HEK293 (cell line): ENCODE measurements around the gene ARL15.

Experiments used
- CTCF ChIA-PET: fragments of 350-600 bp; formaldehyde crosslinking; extraction: SDS; loops from one replicate; lab custom pipeline; 2021; ENCODE audit warnings: antibody characterized with exemption; lab: Yijun Ruan, JAX
- POLR2A ChIA-PET: fragments of 300-600 bp; formaldehyde crosslinking; extraction: SDS; loops from one replicate; lab custom pipeline; 2020; ENCODE audit warnings: antibody characterized with exemption, inconsistent platforms; lab: Yijun Ruan, JAX
- H3K27ac ChIP-seq: fragments of 200-500 bp; sonication (Bioruptor generic); 2 replicates; pipeline ENCODE4 v1.5.1; 2014; ENCODE audit warnings: low read depth, low read length, control low read depth, inconsistent platforms; ENCODE audit errors: extremely low read depth
- H3K36me3 ChIP-seq, 2 experiments: fragments of 200-500 bp in 1 of 2; sonication (Bioruptor generic) in 1 of 2; 1 replicate in 1 of 2; 2 replicates in 1 of 2; pipeline ENCODE4 v1.5.1; 2014 to 2017; ENCODE audit warnings: inconsistent platforms in 2 of 2, low read length in 2 of 2; ENCODE audit not compliant: control insufficient read depth in 2 of 2, insufficient read depth in 1 of 2
- H3K4me1 ChIP-seq: fragments of 200-500 bp; sonication (Bioruptor generic); 2 replicates; pipeline ENCODE4 v1.5.1; 2014; ENCODE audit warnings: mild to moderate bottlenecking, low read length, inconsistent platforms; ENCODE audit not compliant: control insufficient read depth, insufficient read depth
- H3K4me3 ChIP-seq: 2 replicates; pipeline ENCODE4 v1.5.1; 2011; ENCODE audit warnings: low read depth, mild to moderate bottlenecking, control low read depth, low read length, moderate library complexity
- H3K9me3 ChIP-seq: fragments of 200-500 bp; sonication (Bioruptor generic); 2 replicates; pipeline ENCODE4 v1.5.1; 2014; ENCODE audit warnings: low read depth, low read length, inconsistent platforms; ENCODE audit not compliant: control insufficient read depth, insufficient read depth
- BCL11B ChIP-seq: fragments of 450-650 bp; formaldehyde crosslinking; IDR thresholded peaks from 2 replicates; pipeline ENCODE4 v1.5.1; 2016; ENCODE audit warnings: low read depth, missing biosample characterization, missing genetic modification characterization
- GLIS1 ChIP-seq: fragments of 450-650 bp; formaldehyde crosslinking; IDR thresholded peaks from 2 replicates; pipeline ENCODE4 v1.5.1; 2016; ENCODE audit warnings: missing biosample characterization, missing genetic modification characterization
- KLF1 ChIP-seq: fragments of 450-650 bp; formaldehyde crosslinking; IDR thresholded peaks from 2 replicates; pipeline ENCODE4 v1.5.1; 2016; ENCODE audit warnings: missing biosample characterization, missing genetic modification characterization
- KLF7 ChIP-seq: fragments of 450-650 bp; formaldehyde crosslinking; IDR thresholded peaks from 2 replicates; pipeline ENCODE4 v1.5.1; 2016; ENCODE audit warnings: missing biosample characterization, missing genetic modification characterization, borderline replicate concordance
- SCRT2 ChIP-seq: fragments of 450-650 bp; formaldehyde crosslinking; IDR thresholded peaks from 2 replicates; pipeline ENCODE4 v1.5.1; 2016; ENCODE audit warnings: missing biosample characterization, missing genetic modification characterization
- ZEB2 ChIP-seq: fragments of 450-650 bp; formaldehyde crosslinking; IDR thresholded peaks from 2 replicates; pipeline ENCODE4 v1.5.1; 2016; ENCODE audit warnings: missing biosample characterization, missing genetic modification characterization
- ZFHX2 ChIP-seq: fragments of 450-650 bp; formaldehyde crosslinking; conservative IDR thresholded peaks from 2 replicates; pipeline ENCODE4 v1.5.1; 2016; ENCODE audit warnings: missing biosample characterization, missing genetic modification characterization
- ZIC2 ChIP-seq: fragments of 450-650 bp; formaldehyde crosslinking; IDR thresholded peaks from 2 replicates; pipeline ENCODE4 v1.5.1; 2016; ENCODE audit warnings: missing biosample characterization, missing genetic modification characterization
- ZNF132 ChIP-seq: fragments of 450-650 bp; formaldehyde crosslinking; IDR thresholded peaks from 2 replicates; pipeline ENCODE4 v1.5.1; 2017; ENCODE audit warnings: missing biosample characterization, missing genetic modification characterization, borderline replicate concordance
- ZNF133 ChIP-seq: fragments of 450-650 bp; formaldehyde crosslinking; IDR thresholded peaks from 2 replicates; pipeline ENCODE4 v1.5.1; 2016; ENCODE audit warnings: missing biosample characterization, missing genetic modification characterization
- ZNF138 ChIP-seq: fragments of 450-650 bp; formaldehyde crosslinking; IDR thresholded peaks from 2 replicates; pipeline ENCODE4 v1.5.1; 2016; ENCODE audit warnings: missing biosample characterization, missing genetic modification characterization, borderline replicate concordance
- ZNF174 ChIP-seq: fragments of 450-650 bp; formaldehyde crosslinking; IDR thresholded peaks from 2 replicates; pipeline ENCODE4 v1.5.0; 2017; ENCODE audit warnings: missing biosample characterization, mild to moderate bottlenecking, missing genetic modification characterization
- ZNF366 ChIP-seq: fragments of 450-650 bp; formaldehyde crosslinking; conservative IDR thresholded peaks from 2 replicates; pipeline ENCODE4 v1.5.1; 2016; ENCODE audit warnings: missing biosample characterization, missing genetic modification characterization
- ZNF394 ChIP-seq: fragments of 450-650 bp; formaldehyde crosslinking; IDR thresholded peaks from 2 replicates; pipeline ENCODE4 v1.5.1; 2016; ENCODE audit warnings: missing biosample characterization, missing genetic modification characterization, mild to moderate bottlenecking, moderate library complexity, borderline replicate concordance
- ZNF510 ChIP-seq: fragments of 450-650 bp; formaldehyde crosslinking; IDR thresholded peaks from 2 replicates; pipeline ENCODE4 v1.5.1; 2018; ENCODE audit warnings: mild to moderate bottlenecking, missing genetic modification characterization, missing biosample characterization; ENCODE audit not compliant: insufficient replicate concordance
- ZNF560 ChIP-seq: fragments of 450-650 bp; formaldehyde crosslinking; IDR thresholded peaks from 2 replicates; pipeline ENCODE4 v1.5.1; 2017; ENCODE audit warnings: missing biosample characterization, missing genetic modification characterization, borderline replicate concordance
- ZNF600 ChIP-seq: fragments of 450-650 bp; formaldehyde crosslinking; IDR thresholded peaks from 2 replicates; pipeline ENCODE4 v1.5.1; 2016; ENCODE audit warnings: missing biosample characterization, missing genetic modification characterization
- ZNF621 ChIP-seq: fragments of 450-650 bp; formaldehyde crosslinking; IDR thresholded peaks from 2 replicates; pipeline ENCODE4 v1.5.1; 2017; ENCODE audit warnings: missing biosample characterization, missing genetic modification characterization
- ZNF654 ChIP-seq: fragments of 450-650 bp; formaldehyde crosslinking; IDR thresholded peaks from 2 replicates; pipeline ENCODE4 v1.5.1; 2016; ENCODE audit warnings: low read depth, missing biosample characterization, missing genetic modification characterization
- ZNF664 ChIP-seq: fragments of 450-650 bp; formaldehyde crosslinking; IDR thresholded peaks from 2 replicates; pipeline ENCODE4 v1.5.1; 2016; ENCODE audit warnings: missing biosample characterization, missing genetic modification characterization
- ZNF837 ChIP-seq: fragments of 450-650 bp; formaldehyde crosslinking; IDR thresholded peaks from 2 replicates; pipeline ENCODE4 v1.5.1; 2016; ENCODE audit warnings: missing biosample characterization, missing genetic modification characterization
- ZSCAN16 ChIP-seq: fragments of 450-650 bp; formaldehyde crosslinking; IDR thresholded peaks from 2 replicates; pipeline ENCODE4 v1.5.1; 2016; ENCODE audit warnings: missing biosample characterization, missing genetic modification characterization
- ZSCAN23 ChIP-seq: fragments of 450-650 bp; formaldehyde crosslinking; IDR thresholded peaks from 2 replicates; pipeline ENCODE4 v1.5.1; 2016; ENCODE audit warnings: missing biosample characterization, missing genetic modification characterization
- TF ChIP-seq, protein P1 (sequence below): fragments of 450-650 bp; formaldehyde crosslinking; IDR thresholded peaks from 2 replicates; pipeline ENCODE4 v1.5.1; 2016; ENCODE audit warnings: missing biosample characterization, missing genetic modification characterization
- TF ChIP-seq, protein P2 (sequence below): fragments of 450-650 bp; formaldehyde crosslinking; IDR thresholded peaks from 2 replicates; pipeline ENCODE4 v1.5.1; 2016; ENCODE audit warnings: missing biosample characterization, missing genetic modification characterization
- TF ChIP-seq, protein P3 (sequence below): fragments of 450-650 bp; formaldehyde crosslinking; IDR thresholded peaks from 2 replicates; pipeline ENCODE4 v1.5.1; 2016; ENCODE audit warnings: missing biosample characterization, missing genetic modification characterization

The ARL15 gene

DNA sequence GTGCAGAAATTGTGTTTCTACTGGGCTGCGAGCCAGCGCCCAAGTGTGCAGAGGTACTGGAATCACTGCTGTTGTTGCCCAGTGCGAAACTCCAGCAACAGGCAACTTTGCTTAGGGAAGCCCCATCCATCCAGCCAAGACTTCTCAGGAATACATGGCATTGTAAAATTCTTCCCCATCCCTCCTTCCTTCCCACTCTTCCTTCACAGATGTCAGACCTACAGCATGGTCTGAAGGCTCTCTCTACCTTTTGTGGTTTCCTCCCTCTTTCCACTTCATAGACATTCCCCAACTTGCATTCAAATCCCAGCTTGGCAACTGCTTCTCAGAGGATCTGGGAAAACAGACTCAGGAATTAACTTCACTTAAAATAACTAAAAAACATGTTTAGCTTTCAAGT is 30.4 kb downstream of the ARL15 start:
- H3K36me3 ChIP-seq = no peaks in the 10 kb centered on the region
- H3K4me1 ChIP-seq = no peaks in the 10 kb centered on the region; the same call in 1 of the 2 replicates
- no peak overlapping the region for H3K27ac ChIP-seq
- H3K4me3 ChIP-seq = no peak overlapping the region
- ChIA-PET CTCF (interaction anchor here (0.6 kb wide), 1 partner anchor 20 kb away, joined by 4 read pairs; no protein-coding TSS in a partner anchor), POLR2A (no interaction called here)
- TF ChIP-seq ZNF174 (tag by site-specific recombination) = no peak
- TF ChIP-seq ZNF133 = no peak
- no peak for TF ChIP-seq ZSCAN16 (tag by site-specific recombination)
- TF ChIP-seq KLF7 (tag by site-specific recombination) = no peak
- no peak for TF ChIP-seq ZNF394
- TF ChIP-seq ZNF600 = no peak
- TF ChIP-seq ZEB2 (tag by site-specific recombination) = no peak
- no peak for TF ChIP-seq ZIC2 (tag by site-specific recombination)
- TF ChIP-seq ZNF132 (tag by site-specific recombination) = peak; percentile 93
- no peaks in the 10 kb centered on the region for H3K9me3 ChIP-seq

DNA sequence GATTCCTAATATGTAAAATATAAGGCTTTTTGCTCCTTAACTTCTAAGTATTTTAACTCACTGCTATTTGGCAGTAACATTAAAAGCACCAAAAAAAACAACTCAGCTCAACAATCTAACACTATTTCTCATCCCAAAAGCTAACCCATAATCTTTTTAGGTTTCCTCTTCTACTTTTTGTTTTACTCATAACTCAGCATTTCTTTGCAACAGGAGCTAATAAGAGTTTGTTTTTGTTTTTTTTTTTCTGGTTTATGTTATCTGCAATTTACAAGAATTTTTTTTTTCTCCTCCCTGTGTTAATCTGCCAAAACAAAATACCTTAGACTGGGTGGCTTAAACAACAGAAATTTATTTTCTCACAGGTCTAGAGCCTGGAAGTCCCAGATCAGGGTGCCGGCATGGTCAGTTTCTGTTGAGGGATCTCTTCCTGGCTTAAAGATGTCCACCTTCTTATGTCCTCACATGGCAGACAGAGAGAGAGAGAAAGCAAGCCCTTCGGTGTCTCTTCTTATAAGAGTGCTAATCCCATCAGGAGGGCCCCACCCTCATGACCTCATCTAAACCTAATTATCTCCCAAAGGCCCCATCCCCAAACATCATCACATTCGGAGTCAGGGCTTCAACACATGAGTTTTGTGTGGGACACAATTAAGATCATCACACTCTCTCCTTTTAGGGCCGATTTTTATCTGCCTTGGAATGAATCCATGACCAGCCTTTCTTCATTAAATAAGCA is 31.2 kb downstream of the ARL15 start:
- no peaks in the 10 kb centered on the region for H3K4me1 ChIP-seq
- POLR2A ChIA-PET = interaction anchor here (0.6 kb wide), 1 partner anchor 1026 kb away, joined by 3 read pairs; no protein-coding TSS in a partner anchor
- H3K4me3 ChIP-seq = no peak overlapping the region
- no peak overlapping the region for H3K27ac ChIP-seq
- CTCF ChIA-PET = no interaction called here
- no peaks in the 10 kb centered on the region for H3K36me3 ChIP-seq
- TF ChIP-seq KLF1 (tag by site-specific recombination) = peak; percentile 41; the same call in 1 of the 2 replicates
- TF ChIP-seq, protein P1, sequence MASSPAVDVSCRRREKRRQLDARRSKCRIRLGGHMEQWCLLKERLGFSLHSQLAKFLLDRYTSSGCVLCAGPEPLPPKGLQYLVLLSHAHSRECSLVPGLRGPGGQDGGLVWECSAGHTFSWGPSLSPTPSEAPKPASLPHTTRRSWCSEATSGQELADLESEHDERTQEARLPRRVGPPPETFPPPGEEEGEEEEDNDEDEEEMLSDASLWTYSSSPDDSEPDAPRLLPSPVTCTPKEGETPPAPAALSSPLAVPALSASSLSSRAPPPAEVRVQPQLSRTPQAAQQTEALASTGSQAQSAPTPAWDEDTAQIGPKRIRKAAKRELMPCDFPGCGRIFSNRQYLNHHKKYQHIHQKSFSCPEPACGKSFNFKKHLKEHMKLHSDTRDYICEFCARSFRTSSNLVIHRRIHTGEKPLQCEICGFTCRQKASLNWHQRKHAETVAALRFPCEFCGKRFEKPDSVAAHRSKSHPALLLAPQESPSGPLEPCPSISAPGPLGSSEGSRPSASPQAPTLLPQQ (tag by site-specific recombination) = peak; percentile 20; the same call in 1 of the 2 replicates
- TF ChIP-seq ZFHX2 (tag by site-specific recombination) = no peak
- no peaks in the 10 kb centered on the region for H3K9me3 ChIP-seq

DNA sequence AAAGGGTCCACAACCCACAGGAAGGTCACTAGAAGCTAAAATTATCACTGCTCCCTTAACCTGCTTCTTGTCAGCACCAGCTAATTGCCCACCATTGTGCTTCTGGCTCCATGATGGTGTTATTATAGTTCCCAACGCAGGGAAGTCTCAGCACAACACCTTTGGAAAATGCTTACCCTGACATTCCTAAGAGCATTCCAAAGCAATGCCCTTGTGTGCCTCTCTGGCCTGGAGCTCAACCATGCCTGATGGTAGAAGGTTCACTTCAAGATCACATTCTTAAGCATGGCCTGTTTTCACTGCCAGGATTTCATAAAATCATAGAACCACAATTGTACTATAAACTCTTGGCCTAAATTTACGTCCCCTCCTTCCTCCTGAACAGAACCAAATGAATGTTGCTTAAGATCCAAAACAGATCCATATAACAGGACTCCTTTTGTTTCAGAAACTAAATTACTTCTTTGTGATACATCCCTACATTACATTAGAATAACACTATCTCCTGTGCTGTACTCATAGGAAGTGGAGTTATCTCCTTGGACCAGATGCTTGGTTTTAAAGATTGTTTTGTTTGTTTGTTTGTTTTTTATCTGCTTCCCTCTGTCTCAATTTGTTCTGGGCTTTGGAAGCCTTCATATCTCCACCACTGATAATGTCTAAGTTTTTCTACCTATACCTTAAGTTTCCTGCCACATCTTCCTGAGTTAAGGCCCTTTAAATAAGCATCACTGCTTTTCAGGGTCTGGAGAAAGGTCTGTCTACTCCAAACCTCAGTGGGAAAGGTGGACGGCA is 32.1 kb downstream of the ARL15 start:
- POLR2A ChIA-PET = interaction anchor here (0.6 to 1.2 kb wide), 4 partner anchors 8 to 1025 kb away, joined by 3 to 4 read pairs (median 3); partner anchors contain the start of gene ARL15
- Histone ChIP-seq H3K9me3 (no peaks in the 10 kb centered on the region), H3K27ac (no peak overlapping the region), H3K4me1 (no peaks in the 10 kb centered on the region), H3K4me3 (no peak overlapping the region), H3K36me3 (no peaks in the 10 kb centered on the region)
- CTCF ChIA-PET = no interaction called here
- TF ChIP-seq ZSCAN23 = no peak
- no peak for TF ChIP-seq ZNF510 (tag by site-specific recombination)
- TF ChIP-seq ZNF394 = no peak
- no peak for TF ChIP-seq ZNF560
- TF ChIP-seq, protein P2, sequence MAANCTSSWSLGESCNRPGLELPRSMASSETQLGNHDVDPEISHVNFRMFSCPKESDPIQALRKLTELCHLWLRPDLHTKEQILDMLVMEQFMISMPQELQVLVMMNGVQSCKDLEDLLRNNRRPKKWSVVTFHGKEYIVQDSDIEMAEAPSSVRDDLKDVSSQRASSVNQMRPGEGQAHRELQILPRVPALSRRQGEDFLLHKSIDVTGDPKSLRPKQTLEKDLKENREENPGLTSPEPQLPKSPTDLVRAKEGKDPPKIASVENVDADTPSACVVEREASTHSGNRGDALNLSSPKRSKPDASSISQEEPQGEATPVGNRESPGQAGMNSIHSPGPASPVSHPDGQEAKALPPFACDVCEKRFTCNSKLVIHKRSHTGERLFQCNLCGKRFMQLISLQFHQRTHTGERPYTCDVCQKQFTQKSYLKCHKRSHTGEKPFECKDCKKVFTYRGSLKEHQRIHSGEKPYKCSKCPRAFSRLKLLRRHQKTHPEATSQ (tag by site-specific recombination) = no peak
- TF ChIP-seq GLIS1 (tag by site-specific recombination) = no peak
- TF ChIP-seq, protein P3, sequence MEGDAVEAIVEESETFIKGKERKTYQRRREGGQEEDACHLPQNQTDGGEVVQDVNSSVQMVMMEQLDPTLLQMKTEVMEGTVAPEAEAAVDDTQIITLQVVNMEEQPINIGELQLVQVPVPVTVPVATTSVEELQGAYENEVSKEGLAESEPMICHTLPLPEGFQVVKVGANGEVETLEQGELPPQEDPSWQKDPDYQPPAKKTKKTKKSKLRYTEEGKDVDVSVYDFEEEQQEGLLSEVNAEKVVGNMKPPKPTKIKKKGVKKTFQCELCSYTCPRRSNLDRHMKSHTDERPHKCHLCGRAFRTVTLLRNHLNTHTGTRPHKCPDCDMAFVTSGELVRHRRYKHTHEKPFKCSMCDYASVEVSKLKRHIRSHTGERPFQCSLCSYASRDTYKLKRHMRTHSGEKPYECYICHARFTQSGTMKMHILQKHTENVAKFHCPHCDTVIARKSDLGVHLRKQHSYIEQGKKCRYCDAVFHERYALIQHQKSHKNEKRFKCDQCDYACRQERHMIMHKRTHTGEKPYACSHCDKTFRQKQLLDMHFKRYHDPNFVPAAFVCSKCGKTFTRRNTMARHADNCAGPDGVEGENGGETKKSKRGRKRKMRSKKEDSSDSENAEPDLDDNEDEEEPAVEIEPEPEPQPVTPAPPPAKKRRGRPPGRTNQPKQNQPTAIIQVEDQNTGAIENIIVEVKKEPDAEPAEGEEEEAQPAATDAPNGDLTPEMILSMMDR (tag by site-specific recombination) = no peak
- no peak for TF ChIP-seq ZNF837 (tag by site-specific recombination)
- TF ChIP-seq BCL11B (tag by site-specific recombination) = no peak
- no peak for TF ChIP-seq ZNF654
- no peak for TF ChIP-seq ZNF664 (tag by site-specific recombination)
- no peak for TF ChIP-seq ZNF621
- no peak for TF ChIP-seq ZNF366
- no peak for TF ChIP-seq SCRT2 (tag by site-specific recombination)
- no peak for TF ChIP-seq ZNF138 (tag by site-specific recombination)
